ENCODE results near the gene CDK11A. TPM values are rescaled to one million over a fixed set of nuclear protein-coding genes. Genes with fewer than 3 reads are reported as not detected.
"Not testable (repeated sequence)": the region's sequence is repeated elsewhere in the genome, so short reads cannot be mapped to it uniquely, and the experiment has no call there.

Gene CDK11A
- total and polyA plus RNA-seq, 3 experiments from 2014 or later = 18.4 to 70.7 (median 68.8) TPM

GRCh38 chr1:1692324-1692713 is 31.8 kb downstream of the CDK11A start:
- peak overlapping the region; percentile 74 for H3K27ac ChIP-seq (ENCODE audit: low read depth, low read length)
- peak overlapping the region in 6 of 8 donors; percentile 46 to 93 (median 82) for H3K27ac Mint-ChIP-seq
- CTCF ChIA-PET; H3K36me3 ChIP-seq (ENCODE audit: insufficient read depth, low read length); H3K27me3 ChIP-seq (ENCODE audit: insufficient read depth, low read length, poor library complexity, severe bottlenecking); H3K4me1 ChIP-seq (ENCODE audit: insufficient read depth, low read length); H3K27me3 Mint-ChIP-seq; H3K9me3 ChIP-seq (ENCODE audit: low read length); H3K9me3 Mint-ChIP-seq: not testable (repeated sequence)
- POLR2A ChIA-PET = interaction anchor here (0.6 kb wide), 2 partner anchors 54 to 85 kb away, joined by 4 read pairs; no protein-coding TSS in a partner anchor
- H3K36me3 Mint-ChIP-seq = peaks cover 0 to 13% (median 2%) of the 10 kb centered on the region in 3 donors
- peak in 3 of 5 donors; percentile 63 to 87 (median 73) for DNase-seq
- peaks cover 15 to 19% (median 17%) of the 10 kb centered on the region in 3 donors for H3K4me1 Mint-ChIP-seq
- H3K4me3 Mint-ChIP-seq = peak overlapping the region; percentile 41 to 92 (median 79)
- H3K4me3 ChIP-seq (ENCODE audit: low read length) = peak overlapping the region; percentile 34

- H3K27me3 ChIP-seq (ENCODE audit: insufficient read depth, low read length, poor library complexity, severe bottlenecking); H3K4me3 ChIP-seq (ENCODE audit: low read length); H3K27ac Mint-ChIP-seq; H3K4me1 ChIP-seq (ENCODE audit: insufficient read depth, low read length); POLR2A ChIA-PET; H3K36me3 ChIP-seq (ENCODE audit: insufficient read depth, low read length); H3K4me3 Mint-ChIP-seq; DNase-seq; H3K9me3 ChIP-seq (ENCODE audit: low read length); H3K27me3 Mint-ChIP-seq; H3K27ac ChIP-seq (ENCODE audit: low read depth, low read length); H3K9me3 Mint-ChIP-seq; CTCF ChIA-PET: not testable (repeated sequence)
- Mint-ChIP-seq H3K36me3 (peaks cover 0 to 15% (median 2%) of the 10 kb centered on the region in 3 donors), H3K4me1 (peaks cover 14 to 26% (median 17%) of the 10 kb centered on the region in 3 donors)
These were observed 32.7 kb downstream of the CDK11A start for GRCh38 chr1:1691443-1691842.

DNA sequence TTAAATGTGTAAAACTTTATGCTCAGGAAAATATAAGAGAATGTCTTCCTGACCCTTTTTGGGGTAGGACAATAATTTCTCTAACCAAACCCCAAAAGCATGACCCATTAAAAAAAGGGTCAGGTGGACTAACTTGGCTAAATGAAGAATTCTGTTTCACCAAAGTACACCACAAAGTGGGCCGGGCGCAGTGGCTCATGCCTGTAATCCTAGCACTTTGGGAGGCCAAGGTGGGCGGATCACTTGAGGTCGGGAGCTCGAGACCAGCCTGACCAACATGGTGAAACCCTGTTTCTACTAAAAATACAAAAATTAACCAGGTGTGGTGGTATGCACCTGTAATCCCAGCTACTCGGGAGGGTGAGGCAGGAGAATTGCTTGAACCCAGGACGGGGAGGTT is 34.6 kb downstream of the CDK11A start:
- Mint-ChIP-seq H3K4me3 (peak overlapping the region in 4 of 7 donors; percentile 18 to 86 (median 33)), H3K4me1 (peaks cover 17 to 35% (median 23%) of the 10 kb centered on the region in 3 donors), H3K27ac (peak overlapping the region in 1 of 8 donors; percentile 82), H3K36me3 (peaks cover 0 to 19% (median 3%) of the 10 kb centered on the region in 3 donors)
- H3K4me1 ChIP-seq (ENCODE audit: insufficient read depth, low read length); H3K27me3 Mint-ChIP-seq; H3K36me3 ChIP-seq (ENCODE audit: insufficient read depth, low read length); H3K27ac ChIP-seq (ENCODE audit: low read depth, low read length); H3K27me3 ChIP-seq (ENCODE audit: insufficient read depth, low read length, poor library complexity, severe bottlenecking); POLR2A ChIA-PET; CTCF ChIA-PET; H3K9me3 Mint-ChIP-seq; H3K4me3 ChIP-seq (ENCODE audit: low read length); DNase-seq; H3K9me3 ChIP-seq (ENCODE audit: low read length): not testable (repeated sequence)

GRCh38 chr1:1687846-1688245 is 36.3 kb downstream of the CDK11A start:
- H3K27me3 Mint-ChIP-seq = peaks cover 0 to 1% of the 10 kb centered on the region in 2 donors
- H3K4me3 Mint-ChIP-seq = peak overlapping the region in 3 of 7 donors; percentile 28 to 85 (median 42)
- Histone ChIP-seq H3K36me3 (ENCODE audit: insufficient read depth, low read length) (peaks cover 4% of the 10 kb centered on the region), H3K4me3 (ENCODE audit: low read length) (no peak overlapping the region), H3K9me3 (ENCODE audit: low read length) (no peaks in the 10 kb centered on the region), H3K4me1 (ENCODE audit: insufficient read depth, low read length) (no peaks in the 10 kb centered on the region), H3K27me3 (ENCODE audit: insufficient read depth, low read length, poor library complexity, severe bottlenecking) (no peaks in the 10 kb centered on the region), H3K27ac (ENCODE audit: low read depth, low read length) (no peak overlapping the region)
- H3K36me3 Mint-ChIP-seq = peaks cover 0 to 33% (median 3%) of the 10 kb centered on the region in 3 donors
- DNase-seq = no peak
- ChIA-PET POLR2A (no interaction called here), CTCF (no interaction called here)
- H3K4me1 Mint-ChIP-seq = peaks cover 23 to 48% (median 32%) of the 10 kb centered on the region in 3 donors
- peak overlapping the region in 4 of 8 donors; percentile 33 to 88 (median 62) for H3K27ac Mint-ChIP-seq
- no peaks in the 10 kb centered on the region for H3K9me3 Mint-ChIP-seq

DNA sequence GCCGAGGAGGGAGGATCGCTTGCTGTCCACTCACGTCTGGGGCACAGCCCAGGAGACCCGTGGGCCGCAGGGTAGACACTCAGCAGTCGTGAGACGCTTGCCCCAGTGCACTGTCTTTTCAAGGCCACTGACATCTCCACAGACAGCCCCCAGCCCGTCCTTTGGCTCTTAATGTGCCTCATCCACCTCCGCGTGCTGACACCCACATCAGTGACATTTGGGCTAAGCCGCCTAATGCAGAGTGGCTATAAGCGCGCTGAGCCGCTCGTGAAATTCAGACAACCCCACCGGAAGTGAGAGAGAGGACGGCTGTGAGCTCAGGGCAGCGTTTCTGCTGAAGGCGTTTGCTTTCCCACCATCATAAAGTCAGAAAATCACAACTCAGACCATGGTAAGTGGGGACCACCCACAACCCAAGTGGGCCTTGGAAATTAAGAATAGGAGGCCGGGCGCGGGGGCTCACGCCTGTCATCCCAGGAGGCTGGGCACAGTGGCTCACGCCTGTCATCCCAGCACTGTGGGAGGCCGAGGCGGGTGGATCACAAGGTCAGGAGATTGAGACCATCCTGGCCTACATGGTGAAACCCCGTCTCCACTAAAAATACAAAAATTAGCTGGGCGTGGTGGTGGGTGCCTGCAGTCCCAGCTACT is 40.0 kb downstream of the CDK11A start:
- Mint-ChIP-seq H3K4me3 (no peak overlapping the region), H3K27ac (peak overlapping the region in 2 of 8 donors; percentile 33 to 39), H3K27me3 (peaks cover 0 to 1% of the 10 kb centered on the region in 2 donors), H3K36me3 (peaks cover 0 to 33% (median 3%) of the 10 kb centered on the region in 3 donors), H3K4me1 (peaks cover 26 to 51% (median 34%) of the 10 kb centered on the region in 3 donors), H3K9me3 (no peaks in the 10 kb centered on the region)
- H3K4me3 ChIP-seq (ENCODE audit: low read length) = no peak overlapping the region
- ChIA-PET POLR2A (interaction anchor here (0.7 kb wide), 1 partner anchor 126 kb away, joined by 3 read pairs; no protein-coding TSS in a partner anchor), CTCF (no interaction called here)
- H3K4me1 ChIP-seq (ENCODE audit: insufficient read depth, low read length) = no peaks in the 10 kb centered on the region
- H3K9me3 ChIP-seq (ENCODE audit: low read length) = no peaks in the 10 kb centered on the region
- no peak overlapping the region for H3K27ac ChIP-seq (ENCODE audit: low read depth, low read length)
- peak in 1 of 5 donors; percentile 45 for DNase-seq
- no peaks in the 10 kb centered on the region for H3K27me3 ChIP-seq (ENCODE audit: insufficient read depth, low read length, poor library complexity, severe bottlenecking)
- H3K36me3 ChIP-seq (ENCODE audit: insufficient read depth, low read length) = peaks cover 11% of the 10 kb centered on the region

- CTCF ChIA-PET = no interaction called here
- no peaks in the 10 kb centered on the region for H3K9me3 Mint-ChIP-seq
These were observed 40.9 kb downstream of the CDK11A start for GRCh38 chr1:1683104-1683905.

GRCh38 chr1:1680912-1681273 is 43.3 kb downstream of the CDK11A start:
- Histone ChIP-seq H3K27me3 (ENCODE audit: insufficient read depth, low read length, poor library complexity, severe bottlenecking) (no peaks in the 10 kb centered on the region), H3K9me3 (ENCODE audit: low read length) (no peaks in the 10 kb centered on the region), H3K4me1 (ENCODE audit: insufficient read depth, low read length) (peaks cover 15% of the 10 kb centered on the region), H3K36me3 (ENCODE audit: insufficient read depth, low read length) (peaks cover 11% of the 10 kb centered on the region), H3K4me3 (ENCODE audit: low read length) (no peak overlapping the region), H3K27ac (ENCODE audit: low read depth, low read length) (no peak overlapping the region)
- peak in 1 of 5 donors; percentile 8 for DNase-seq
- H3K4me1 Mint-ChIP-seq = peaks cover 34 to 49% (median 43%) of the 10 kb centered on the region in 3 donors
- ChIA-PET POLR2A (no interaction called here), CTCF (no interaction called here)
- peaks cover 0 to 2% of the 10 kb centered on the region in 2 donors for H3K27me3 Mint-ChIP-seq
- H3K9me3 Mint-ChIP-seq = no peaks in the 10 kb centered on the region
- H3K36me3 Mint-ChIP-seq = peaks cover 0 to 26% (median 2%) of the 10 kb centered on the region in 3 donors
- no peak overlapping the region for H3K4me3 Mint-ChIP-seq
- H3K27ac Mint-ChIP-seq = peak overlapping the region in 2 of 8 donors; percentile 77 to 84

More at GRCh38 chr1:1683104-1683905, 40.9 kb downstream of the CDK11A start:
- no peaks in the 10 kb centered on the region for H3K27me3 ChIP-seq (ENCODE audit: insufficient read depth, low read length, poor library complexity, severe bottlenecking)
- Mint-ChIP-seq H3K27me3 (peaks cover 0 to 2% of the 10 kb centered on the region in 2 donors), H3K27ac (peak overlapping the region in 5 of 8 donors; percentile 17 to 64 (median 33)), H3K36me3 (peaks cover 0 to 30% (median 3%) of the 10 kb centered on the region in 3 donors), H3K4me3 (peak overlapping the region in 1 of 7 donors; percentile 30), H3K4me1 (peaks cover 32 to 56% (median 39%) of the 10 kb centered on the region in 3 donors)
- no peaks in the 10 kb centered on the region for H3K9me3 ChIP-seq (ENCODE audit: low read length)
- peak in 1 of 5 donors; percentile 43 for DNase-seq
- peaks cover 11% of the 10 kb centered on the region for H3K36me3 ChIP-seq (ENCODE audit: insufficient read depth, low read length)
- H3K27ac ChIP-seq (ENCODE audit: low read depth, low read length) = no peak overlapping the region
- POLR2A ChIA-PET = no interaction called here
- H3K4me3 ChIP-seq (ENCODE audit: low read length) = no peak overlapping the region
- H3K4me1 ChIP-seq (ENCODE audit: insufficient read depth, low read length) = peaks cover 6% of the 10 kb centered on the region
